ENCODE data around the gene AKAP13. TPM values are rescaled to one million over a fixed set of nuclear protein-coding genes. Genes with fewer than 3 reads are reported as not detected.

AKAP13 gene
- total RNA-seq, 4 donors from 2014 or later = 57.3 to 178 (median 81.5) TPM

GRCh38 chr15:85621094-85621493 is 240.7 kb downstream of the AKAP13 start:
- TF ChIP-seq CTCF (IDR thresholded peaks at IDR 0.05) = no peak
- no peak for TF ChIP-seq POLR2A (IDR thresholded peaks at IDR 0.05)
- WGBS, 2 donors = 35 to 50% methylated on average over 4 of the region's 4 CpGs
- peak overlapping the region; percentile 66 to 86 (median 82) for H3K27ac ChIP-seq
- peak overlapping the region; percentile 12 to 63 (median 44) for H3K4me3 ChIP-seq
- peaks cover 18 to 92% (median 36%) of the 10 kb centered on the region in 3 donors for H3K4me1 ChIP-seq
- peaks cover 0 to 9% (median 0%) of the 10 kb centered on the region in 3 donors for H3K36me3 ChIP-seq
- no peaks in the 10 kb centered on the region for H3K9me3 ChIP-seq
- intact Hi-C loops (cut with DNase I) = no loop called here
- H3K27me3 ChIP-seq = no peaks in the 10 kb centered on the region
- no peak for DNase-seq

GRCh38 chr15:85622221-85622831 is 241.9 kb downstream of the AKAP13 start:
- intact Hi-C loops (cut with DNase I) = no loop called here
- TF ChIP-seq POLR2A (IDR thresholded peaks at IDR 0.05) = no peak
- TF ChIP-seq CTCF (IDR thresholded peaks at IDR 0.05) = no peak
- DNase-seq = no peak
- H3K4me3 ChIP-seq = peak overlapping the region in 3 of 4 donors; percentile 40 to 63 (median 47)
- peak overlapping the region in 3 of 4 donors; percentile 81 to 86 (median 82) for H3K27ac ChIP-seq
- WGBS, 2 donors = 64 to 65% methylated on average over 6 of the region's 6 CpGs
- H3K4me1 ChIP-seq = peaks cover 18 to 89% (median 30%) of the 10 kb centered on the region in 3 donors
- no peaks in the 10 kb centered on the region for H3K9me3 ChIP-seq
- H3K27me3 ChIP-seq = no peaks in the 10 kb centered on the region
- H3K36me3 ChIP-seq = peaks cover 0 to 19% (median 0%) of the 10 kb centered on the region in 3 donors

- Histone ChIP-seq H3K36me3 (peaks cover 0 to 19% (median 0%) of the 10 kb centered on the region in 3 donors), H3K4me1 (peaks cover 14 to 85% (median 26%) of the 10 kb centered on the region in 3 donors), H3K9me3 (no peaks in the 10 kb centered on the region), H3K27ac (peak overlapping the region in 3 of 4 donors; percentile 72 to 86 (median 77)), H3K4me3 (peak overlapping the region in 3 of 4 donors; percentile 7 to 63 (median 47)), H3K27me3 (no peaks in the 10 kb centered on the region)
- intact Hi-C loops (cut with DNase I) = no loop called here
- 55 to 62% methylated on average over 5 of the region's 5 CpGs for WGBS, 2 donors
- TF ChIP-seq POLR2A (IDR thresholded peaks at IDR 0.05) = no peak
- TF ChIP-seq CTCF (IDR thresholded peaks at IDR 0.05) = no peak
- DNase-seq = no peak
Measured at GRCh38 chr15:85623315-85624049, 243.1 kb downstream of the AKAP13 start.

- WGBS, 2 donors = 37 to 61% methylated on average over 7 of the region's 7 CpGs
- no peak for DNase-seq
- no peak for TF ChIP-seq POLR2A (IDR thresholded peaks at IDR 0.05)
- no peak for TF ChIP-seq CTCF (IDR thresholded peaks at IDR 0.05)
- intact Hi-C loops (cut with DNase I) = no loop called here
- Histone ChIP-seq H3K9me3 (no peaks in the 10 kb centered on the region), H3K27ac (peak overlapping the region in 3 of 4 donors; percentile 72 to 86 (median 77)), H3K4me1 (peaks cover 9 to 85% (median 26%) of the 10 kb centered on the region in 3 donors), H3K27me3 (no peaks in the 10 kb centered on the region), H3K4me3 (peak overlapping the region in 2 of 4 donors; percentile 47 to 63), H3K36me3 (peaks cover 0 to 19% (median 0%) of the 10 kb centered on the region in 3 donors)
Measured at GRCh38 chr15:85624291-85624801, 243.9 kb downstream of the AKAP13 start.

Measured in esophagus squamous epithelium (tissue), 5 donors.